GM19025 (cell line): Measurements from ENCODE around the gene VWDE.

Source experiments
- ATAC-seq: cut with Tn5 transposase; IDR thresholded peaks from one replicate; pipeline ENCODE4 v1.9.1; 2021; ENCODE audit warnings: mild to moderate bottlenecking, low read depth, moderate library complexity; ENCODE audit not compliant: unreplicated experiment

The VWDE gene

GRCh38 chr7:12294701-12295100 lies 109.0 kb downstream of the VWDE start:
- no peak for ATAC-seq

- no peak for ATAC-seq
Measured at GRCh38 chr7:12291870-12292269, 111.8 kb downstream of the VWDE start.

- no peak for ATAC-seq
Measured at GRCh38 chr7:12290761-12291160, 112.9 kb downstream of the VWDE start.

GRCh38 chr7:12289996-12290395 lies 113.7 kb downstream of the VWDE start:
- ATAC-seq: no peak

- no peak for ATAC-seq
Measured at GRCh38 chr7:12287901-12288300, 115.8 kb downstream of the VWDE start.

- ATAC-seq: no peak
Measured at GRCh38 chr7:12281038-12281437, 122.6 kb downstream of the VWDE start.
